ENCODE results near the gene NSD1. TPM values are rescaled to one million over a fixed set of nuclear protein-coding genes. Genes with fewer than 3 reads are reported as not detected.

Gene NSD1
- total RNA-seq, 1 experiment from 2014 or later, result 43.4 TPM

DNA sequence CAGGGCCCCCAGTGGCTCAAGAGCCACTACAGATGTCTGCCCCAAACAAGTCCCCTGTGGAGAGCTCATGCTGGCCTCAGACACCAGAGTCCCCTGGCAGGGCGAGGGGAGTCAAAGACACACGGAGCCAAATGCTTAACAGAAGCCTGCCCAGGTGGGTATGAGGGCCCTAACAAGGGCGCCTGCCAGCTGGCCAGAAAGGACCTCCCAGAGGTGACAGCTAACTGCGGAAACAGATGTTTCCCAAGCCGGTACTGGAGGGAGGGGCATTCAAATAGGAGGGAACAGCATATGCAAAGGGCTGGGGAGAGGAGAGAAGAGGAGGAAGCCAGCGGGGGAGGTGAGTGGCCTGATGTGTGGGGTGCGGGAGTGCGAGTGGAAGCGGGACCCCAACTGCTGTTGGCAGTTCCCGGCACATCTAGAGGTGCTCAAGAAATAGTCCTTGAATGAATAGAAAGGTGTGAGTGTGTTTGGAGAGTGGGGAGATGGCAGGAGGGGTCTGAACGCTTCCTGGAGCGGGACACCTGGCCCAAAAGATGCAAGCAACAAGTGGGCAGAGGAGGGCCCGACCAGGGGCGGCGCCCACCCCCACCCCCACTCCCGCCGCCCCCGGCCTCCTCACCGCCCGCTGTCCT is 177.3 kb downstream of the NSD1 start:
- Histone ChIP-seq H3K36me3 (replicated peaks; ENCODE audit: control insufficient read depth, insufficient read depth, low read length) (peaks cover 9% of the 10 kb centered on the region), H3K27me3 (ENCODE audit: control insufficient read depth, insufficient read depth, low read length) (no peaks in the 10 kb centered on the region), H3K4me3 (ENCODE audit: insufficient read depth, low read depth, low read length) (peak overlapping the region; percentile 63)
- peak; percentile 65 for DNase-seq

DNA sequence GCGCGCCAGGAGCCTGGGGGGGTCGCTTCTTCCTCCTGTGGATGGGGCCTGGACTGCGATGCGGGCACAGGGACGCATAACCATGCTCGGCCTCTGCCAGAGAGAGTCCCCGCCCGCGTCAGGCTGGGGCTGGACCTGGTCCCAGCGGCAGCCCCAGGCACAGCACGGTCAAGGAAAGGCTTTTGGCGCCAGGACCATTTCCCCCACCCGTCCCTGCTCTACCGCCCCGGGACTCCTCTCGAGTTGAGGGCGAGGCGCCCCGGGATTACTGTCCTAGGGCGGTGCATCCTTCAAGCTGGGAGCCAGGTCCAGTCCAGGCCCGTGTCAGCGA is 177.8 kb downstream of the NSD1 start:
- no peaks in the 10 kb centered on the region for H3K27me3 ChIP-seq (ENCODE audit: control insufficient read depth, insufficient read depth, low read length)
- peak overlapping the region; percentile 63 for H3K4me3 ChIP-seq (ENCODE audit: insufficient read depth, low read depth, low read length)
- peak; percentile 72 for DNase-seq
- peaks cover 6% of the 10 kb centered on the region for H3K36me3 ChIP-seq (replicated peaks; ENCODE audit: control insufficient read depth, insufficient read depth, low read length)

DNA sequence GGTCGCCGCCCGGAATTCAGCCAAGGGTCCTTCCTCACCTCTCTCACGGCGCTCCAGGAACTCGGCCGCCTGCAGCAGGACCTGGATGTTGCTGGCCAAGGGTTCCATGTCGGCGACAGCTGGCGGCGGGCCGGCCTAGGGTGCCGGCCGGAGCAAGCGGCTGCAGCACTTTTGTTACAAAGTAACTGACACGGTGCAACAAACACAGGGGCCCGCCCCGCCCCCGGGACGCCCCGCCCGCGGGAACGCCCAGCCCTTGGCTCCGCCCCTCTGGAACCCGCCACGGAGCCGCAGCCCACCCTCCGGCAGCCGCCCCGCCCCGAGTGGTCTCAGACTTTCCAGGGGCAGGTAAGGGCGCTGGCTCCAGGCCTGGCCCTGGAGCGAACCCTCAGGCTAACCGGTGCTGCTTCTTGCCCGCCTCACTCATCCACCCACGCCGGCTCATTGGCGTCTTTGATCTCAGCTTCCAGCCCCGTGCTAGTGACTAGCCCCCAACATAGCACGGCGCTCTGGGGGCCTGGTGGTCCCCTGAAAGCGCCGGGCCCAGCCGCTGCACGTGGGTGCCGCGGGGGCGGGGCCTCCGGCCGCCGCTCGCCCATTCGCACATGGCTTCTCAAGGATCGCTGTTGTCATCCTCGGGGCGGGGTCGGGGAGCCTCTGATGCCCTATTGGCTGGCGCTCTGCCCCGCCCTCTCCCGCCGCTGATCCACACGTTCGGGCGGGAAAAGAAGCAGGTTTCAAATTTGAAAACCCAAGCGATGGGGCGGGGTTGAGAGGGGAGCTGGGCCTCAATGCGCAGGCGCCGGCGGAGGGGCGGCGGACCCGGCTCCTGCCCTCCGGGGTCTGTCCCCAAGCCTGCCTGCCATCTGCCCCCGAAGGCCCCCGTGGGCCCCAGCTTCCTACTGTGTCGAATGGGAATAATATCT is 178.4 kb downstream of the NSD1 start, which contains the start of gene MXD3:
MXD3 (minus strand) TSS at position 176 of the 926 bp plus-strand sequence; CDS start at position 108, 68 bp downstream.
- Histone ChIP-seq H3K4me3 (ENCODE audit: insufficient read depth, low read depth, low read length) (peak within 1 kb of the TSS; percentile 63), H3K27me3 (ENCODE audit: control insufficient read depth, insufficient read depth, low read length) (no peaks in the 10 kb centered on the region), H3K36me3 (replicated peaks; ENCODE audit: control insufficient read depth, insufficient read depth, low read length) (no peaks in the 10 kb centered on the region; the same call in 1 of the 2 replicates)
- DNase-seq, result peak; percentile 99

GRCh38 chr5:177312649-177313181 is 179.1 kb downstream of the NSD1 start:
- DNase-seq, result peak; percentile 72
- Histone ChIP-seq H3K4me3 (ENCODE audit: insufficient read depth, low read depth, low read length) (peak overlapping the region; percentile 36), H3K36me3 (replicated peaks; ENCODE audit: control insufficient read depth, insufficient read depth, low read length) (no peaks in the 10 kb centered on the region; the same call in 1 of the 2 replicates), H3K27me3 (ENCODE audit: control insufficient read depth, insufficient read depth, low read length) (no peaks in the 10 kb centered on the region)

DNA sequence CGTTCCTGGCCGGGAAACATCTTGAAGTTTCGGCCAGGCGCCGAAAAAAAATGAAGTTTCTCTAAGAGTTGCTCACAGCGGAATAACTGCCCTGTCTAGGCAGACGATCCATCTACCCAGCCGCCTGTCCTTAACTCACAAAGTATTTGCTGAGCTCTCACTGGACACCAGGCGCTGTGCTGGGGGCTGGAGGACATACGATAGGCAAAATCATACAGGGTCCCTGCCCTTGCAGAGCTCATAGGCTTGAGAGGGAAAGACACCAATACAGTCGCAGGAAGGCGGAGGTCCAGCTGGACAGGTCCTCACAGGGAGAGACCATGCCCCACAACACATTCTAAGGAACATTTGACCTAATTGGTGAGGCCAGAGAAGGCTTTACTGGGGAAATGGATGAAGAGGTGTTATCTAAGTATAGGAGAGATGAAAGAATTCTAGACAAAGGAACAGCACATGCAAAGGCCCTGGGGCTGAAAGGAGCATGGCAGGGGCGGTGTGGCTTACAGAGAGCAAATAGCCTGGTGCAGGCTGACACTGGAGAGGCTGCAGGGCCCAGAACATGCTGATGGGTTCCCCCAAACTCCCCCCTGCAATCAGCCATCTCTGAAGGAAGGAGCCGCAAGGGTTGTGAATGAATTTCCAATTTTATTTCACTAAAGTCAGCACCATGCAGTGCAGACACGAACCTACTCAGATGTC is 180.1 kb downstream of the NSD1 start:
- H3K4me3 ChIP-seq (ENCODE audit: insufficient read depth, low read depth, low read length), result no peak overlapping the region
- no peaks in the 10 kb centered on the region for H3K27me3 ChIP-seq (ENCODE audit: control insufficient read depth, insufficient read depth, low read length)
- H3K36me3 ChIP-seq (replicated peaks; ENCODE audit: control insufficient read depth, insufficient read depth, low read length), result no peaks in the 10 kb centered on the region; the same call in 1 of the 2 replicates
- DNase-seq, result no peak

- no peak for DNase-seq
- no peaks in the 10 kb centered on the region for H3K36me3 ChIP-seq (replicated peaks; ENCODE audit: control insufficient read depth, insufficient read depth, low read length)
- no peaks in the 10 kb centered on the region for H3K27me3 ChIP-seq (ENCODE audit: control insufficient read depth, insufficient read depth, low read length)
- no peak overlapping the region for H3K4me3 ChIP-seq (ENCODE audit: insufficient read depth, low read depth, low read length)
Observed at GRCh38 chr5:177314376-177315342, 181.1 kb downstream of the NSD1 start.

GRCh38 chr5:177315411-177315810 is 181.8 kb downstream of the NSD1 start:
- no peak for DNase-seq
- no peak overlapping the region for H3K4me3 ChIP-seq (ENCODE audit: insufficient read depth, low read depth, low read length)
- no peaks in the 10 kb centered on the region for H3K27me3 ChIP-seq (ENCODE audit: control insufficient read depth, insufficient read depth, low read length)
- no peaks in the 10 kb centered on the region for H3K36me3 ChIP-seq (replicated peaks; ENCODE audit: control insufficient read depth, insufficient read depth, low read length)

DNA sequence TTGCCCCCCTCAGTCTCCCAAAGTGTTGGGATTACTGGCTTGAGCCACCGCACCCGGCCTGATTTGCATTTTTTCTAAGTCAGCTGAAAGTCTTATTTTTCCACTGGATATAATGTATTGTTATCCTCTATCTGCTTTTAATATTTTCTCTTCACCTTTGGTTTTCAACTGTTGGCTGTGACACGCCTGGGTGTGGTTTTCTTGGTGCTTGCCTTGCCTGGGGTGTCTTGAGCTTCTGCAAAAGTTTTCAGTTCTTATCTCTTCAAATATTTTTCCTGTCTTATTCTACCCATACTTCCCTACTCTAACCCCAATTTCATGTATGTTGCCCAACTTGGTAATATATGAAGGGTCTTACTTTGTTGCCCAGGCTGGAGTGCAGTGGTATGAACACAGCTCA is 182.4 kb downstream of the NSD1 start:
- H3K4me3 ChIP-seq (ENCODE audit: insufficient read depth, low read depth, low read length), result no peak overlapping the region
- H3K27me3 ChIP-seq (ENCODE audit: control insufficient read depth, insufficient read depth, low read length), result no peaks in the 10 kb centered on the region

GRCh38 chr5:177317959-177318377 is 184.4 kb downstream of the NSD1 start:
- Histone ChIP-seq H3K36me3 (replicated peaks; ENCODE audit: control insufficient read depth, insufficient read depth, low read length) (no peaks in the 10 kb centered on the region), H3K27me3 (ENCODE audit: control insufficient read depth, insufficient read depth, low read length) (no peaks in the 10 kb centered on the region), H3K4me3 (ENCODE audit: insufficient read depth, low read depth, low read length) (no peak overlapping the region)
- DNase-seq, result peak; percentile 86

More for the DNA sequence above, 182.4 kb downstream of the NSD1 start:
- DNase-seq, result no peak
- H3K36me3 ChIP-seq (replicated peaks; ENCODE audit: control insufficient read depth, insufficient read depth, low read length), result no peaks in the 10 kb centered on the region

GRCh38 chr5:177319913-177320588 is 186.5 kb downstream of the NSD1 start:
- Histone ChIP-seq H3K27me3 (ENCODE audit: control insufficient read depth, insufficient read depth, low read length) (no peaks in the 10 kb centered on the region), H3K36me3 (replicated peaks; ENCODE audit: control insufficient read depth, insufficient read depth, low read length) (no peaks in the 10 kb centered on the region), H3K4me3 (ENCODE audit: insufficient read depth, low read depth, low read length) (no peak overlapping the region)
- no peak for DNase-seq

- H3K27me3 ChIP-seq (ENCODE audit: control insufficient read depth, insufficient read depth, low read length), result no peaks in the 10 kb centered on the region
- no peak for DNase-seq
- H3K4me3 ChIP-seq (ENCODE audit: insufficient read depth, low read depth, low read length), result no peak overlapping the region
- no peaks in the 10 kb centered on the region for H3K36me3 ChIP-seq (replicated peaks; ENCODE audit: control insufficient read depth, insufficient read depth, low read length)
Observed at GRCh38 chr5:177320879-177321278, 187.3 kb downstream of the NSD1 start.

- Histone ChIP-seq H3K4me3 (ENCODE audit: insufficient read depth, low read depth, low read length) (no peak overlapping the region), H3K27me3 (ENCODE audit: control insufficient read depth, insufficient read depth, low read length) (no peaks in the 10 kb centered on the region), H3K36me3 (replicated peaks; ENCODE audit: control insufficient read depth, insufficient read depth, low read length) (no peaks in the 10 kb centered on the region; the same call in 1 of the 2 replicates)
- DNase-seq, result peak; percentile 43
Observed at GRCh38 chr5:177325868-177326381, 192.4 kb downstream of the NSD1 start.
